ENCODE results near the gene TTLL3.
"Not testable (repeated sequence)": the region's sequence is repeated elsewhere in the genome, so short reads cannot be mapped to it uniquely, and the experiment has no call there.

TTLL3 gene

GRCh38 chr3:9852528-9852927 lies 42.5 kb downstream of the TTLL3 start:
- no peak overlapping the region for H3K27ac ChIP-seq
- DNase-seq (ENCODE audit: low spot score) = no peak
- TF ChIP-seq, protein P1, sequence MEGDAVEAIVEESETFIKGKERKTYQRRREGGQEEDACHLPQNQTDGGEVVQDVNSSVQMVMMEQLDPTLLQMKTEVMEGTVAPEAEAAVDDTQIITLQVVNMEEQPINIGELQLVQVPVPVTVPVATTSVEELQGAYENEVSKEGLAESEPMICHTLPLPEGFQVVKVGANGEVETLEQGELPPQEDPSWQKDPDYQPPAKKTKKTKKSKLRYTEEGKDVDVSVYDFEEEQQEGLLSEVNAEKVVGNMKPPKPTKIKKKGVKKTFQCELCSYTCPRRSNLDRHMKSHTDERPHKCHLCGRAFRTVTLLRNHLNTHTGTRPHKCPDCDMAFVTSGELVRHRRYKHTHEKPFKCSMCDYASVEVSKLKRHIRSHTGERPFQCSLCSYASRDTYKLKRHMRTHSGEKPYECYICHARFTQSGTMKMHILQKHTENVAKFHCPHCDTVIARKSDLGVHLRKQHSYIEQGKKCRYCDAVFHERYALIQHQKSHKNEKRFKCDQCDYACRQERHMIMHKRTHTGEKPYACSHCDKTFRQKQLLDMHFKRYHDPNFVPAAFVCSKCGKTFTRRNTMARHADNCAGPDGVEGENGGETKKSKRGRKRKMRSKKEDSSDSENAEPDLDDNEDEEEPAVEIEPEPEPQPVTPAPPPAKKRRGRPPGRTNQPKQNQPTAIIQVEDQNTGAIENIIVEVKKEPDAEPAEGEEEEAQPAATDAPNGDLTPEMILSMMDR (IDR thresholded peaks at IDR 0.05) = no peak
- no peak overlapping the region for H3K4me3 ChIP-seq

GRCh38 chr3:9854291-9854940 lies 44.4 kb downstream of the TTLL3 start:
- DNase-seq (ENCODE audit: low spot score); H3K4me3 ChIP-seq; H3K27ac ChIP-seq: not testable (repeated sequence)

GRCh38 chr3:9855594-9855993 lies 45.5 kb downstream of the TTLL3 start:
- no peak overlapping the region for H3K4me3 ChIP-seq
- peak; percentile 31 for DNase-seq (ENCODE audit: low spot score)
- no peak overlapping the region for H3K27ac ChIP-seq
- TF ChIP-seq, protein P1 (IDR thresholded peaks at IDR 0.05) = no peak

DNA sequence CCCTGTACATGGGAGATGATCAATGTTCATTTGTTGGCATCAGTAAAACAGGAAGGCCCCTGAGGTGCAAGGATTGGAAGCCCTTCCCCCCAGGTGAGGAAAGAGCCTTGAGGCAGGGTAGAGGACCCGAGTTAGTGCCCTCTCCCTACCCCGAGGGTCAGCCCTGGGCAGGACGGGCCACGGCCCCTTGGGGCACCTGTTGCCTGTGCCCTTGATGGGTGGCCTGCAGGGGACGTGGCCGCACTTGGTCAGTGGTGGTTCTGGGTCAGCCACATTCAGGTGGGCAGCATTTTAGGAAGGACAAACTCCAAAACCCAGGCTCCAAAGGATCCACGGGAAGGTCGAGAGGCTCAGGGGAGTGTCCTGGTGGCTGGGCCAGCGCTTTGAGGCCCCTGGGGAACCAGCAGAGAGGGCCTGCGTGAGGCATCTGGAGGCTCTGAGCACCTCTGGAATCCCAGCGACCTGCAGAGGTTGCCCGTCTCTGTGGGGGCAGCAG lies 49.5 kb downstream of the TTLL3 start:
- TF ChIP-seq, protein P1 (IDR thresholded peaks at IDR 0.05) = no peak
- Histone ChIP-seq H3K27ac (no peak overlapping the region), H3K4me3 (no peak overlapping the region)
- DNase-seq (ENCODE audit: low spot score) = no peak

DNA sequence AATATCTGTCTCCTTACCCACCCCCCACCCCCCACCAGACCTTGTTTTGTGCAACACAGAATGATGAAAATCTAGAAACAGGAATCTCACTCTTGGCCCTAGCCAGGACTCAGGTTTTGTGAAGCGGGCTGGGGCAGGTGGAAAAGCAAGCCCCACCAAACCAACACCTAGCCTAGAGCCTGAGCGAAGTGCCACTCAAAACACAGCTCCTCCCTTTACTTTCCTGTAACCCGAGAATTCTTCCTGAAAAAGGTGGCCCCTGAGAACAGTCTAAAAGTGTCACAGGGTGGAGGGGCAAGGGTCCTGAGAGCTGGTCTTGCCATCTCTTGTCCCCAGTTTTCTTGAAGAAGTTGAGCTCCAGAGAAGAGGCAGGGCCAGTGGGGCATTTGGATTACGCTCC lies 51.1 kb downstream of the TTLL3 start:
- DNase-seq (ENCODE audit: low spot score) = no peak
- no peak overlapping the region for H3K27ac ChIP-seq
- TF ChIP-seq, protein P1 (IDR thresholded peaks at IDR 0.05) = no peak
- H3K4me3 ChIP-seq = no peak overlapping the region

DNA sequence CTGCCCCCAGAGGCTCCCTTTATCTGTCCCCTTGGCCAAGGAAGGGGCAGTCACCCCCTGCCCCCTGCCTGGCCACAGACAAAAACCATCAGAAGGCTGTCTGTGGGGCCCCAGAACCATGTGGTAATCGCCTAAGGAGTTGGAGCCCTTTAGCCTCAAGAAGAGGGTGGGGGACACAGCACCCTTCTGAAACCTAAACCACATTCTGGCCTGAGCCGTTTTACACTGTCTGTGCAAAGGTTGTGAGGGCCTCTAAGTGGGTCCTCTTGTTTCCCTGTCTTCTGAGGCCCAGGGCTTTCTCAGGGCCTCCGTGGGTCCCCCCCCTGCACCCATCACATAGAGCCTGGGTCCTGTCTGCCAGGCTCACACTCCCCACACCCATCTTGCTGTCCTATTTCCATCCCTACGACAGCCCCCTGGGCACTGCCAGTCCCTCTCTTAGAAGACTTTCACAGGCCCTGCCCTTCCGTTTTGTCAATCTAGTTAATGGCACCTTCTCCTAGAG lies 51.6 kb downstream of the TTLL3 start:
- TF ChIP-seq, protein P1 (IDR thresholded peaks at IDR 0.05) = no peak
- Histone ChIP-seq H3K4me3 (no peak overlapping the region), H3K27ac (peak overlapping the region in 1 of 2 donors; percentile 56)
- DNase-seq (ENCODE audit: low spot score) = no peak

DNA sequence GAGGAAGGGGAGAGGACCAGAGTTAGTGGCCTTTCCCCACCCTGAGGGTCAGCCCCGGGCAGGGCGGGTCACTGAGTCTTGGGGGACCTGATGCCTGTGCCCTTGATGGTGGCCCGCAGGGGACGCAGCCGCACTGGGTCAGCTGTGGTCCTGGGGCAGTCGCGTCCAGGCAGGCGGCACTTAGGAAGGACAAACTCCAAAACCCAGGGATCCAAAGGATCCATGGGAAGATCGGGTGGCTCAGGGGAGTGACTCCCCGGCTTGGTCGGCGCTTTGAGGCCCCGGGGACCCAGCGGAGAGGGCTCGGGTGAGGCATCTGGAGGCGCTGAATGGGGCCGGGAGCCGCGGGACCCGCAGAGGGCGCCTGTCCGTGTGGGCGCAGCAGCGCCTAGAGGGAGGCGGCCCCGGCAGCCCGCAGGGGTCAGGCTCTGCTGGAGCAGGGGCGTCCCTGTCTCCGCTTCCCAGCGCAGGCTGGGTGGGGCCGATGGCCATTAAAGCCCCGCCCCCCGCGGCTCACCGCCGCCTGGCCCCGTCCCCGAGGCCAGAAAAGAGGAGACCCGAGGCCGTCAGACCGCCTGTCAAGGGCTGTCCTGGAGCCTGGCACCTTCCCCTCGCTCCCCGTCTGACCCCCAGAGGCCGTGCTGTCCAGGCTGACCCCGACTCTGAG lies 52.5 kb downstream of the TTLL3 start:
- TF ChIP-seq, protein P1 (IDR thresholded peaks at IDR 0.05) = no peak
- H3K4me3 ChIP-seq = peak overlapping the region; percentile 63
- no peak for DNase-seq (ENCODE audit: low spot score)
- peak overlapping the region; percentile 50 to 56 for H3K27ac ChIP-seq

Data from coronary artery (tissue), 2 donors.